Measurements from ENCODE around the gene GALNT18. TPM values are rescaled to one million over a fixed set of nuclear protein-coding genes. Genes with fewer than 3 reads are reported as not detected.

The GALNT18 gene
- total RNA-seq, 3 donors from 2014 or later (not counting 1 experiment from before 2014, with no cell fraction given), result 0.18 to 0.42 (median 0.38) TPM

DNA sequence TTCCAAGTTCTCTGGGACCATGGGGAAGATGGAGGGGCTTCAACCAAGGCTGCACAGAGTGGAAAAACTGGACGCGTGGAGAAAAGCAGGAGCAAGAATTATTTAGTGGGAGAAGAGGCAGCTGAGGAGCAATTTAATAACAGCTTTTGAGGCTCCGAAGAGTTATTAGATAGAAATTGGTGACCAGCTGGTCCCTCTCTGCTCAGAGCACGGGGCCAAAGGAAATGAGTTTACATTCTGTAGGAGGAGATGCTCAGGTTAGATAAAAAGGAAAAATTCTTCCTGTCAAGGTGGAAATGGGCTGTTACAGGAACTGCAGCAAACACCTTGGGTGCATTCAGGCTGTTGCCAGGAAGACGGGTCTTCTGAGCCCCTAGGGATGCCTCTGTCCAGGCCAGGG, 47.0 kb upstream of the GALNT18 start:
- Mint-ChIP-seq H3K36me3 (no peaks in the 10 kb centered on the region), H3K27ac (no peak overlapping the region), H3K27me3 (ENCODE audit: low read depth in 2 of 2) (peaks cover 17 to 27% of the 10 kb centered on the region in 2 donors), H3K4me3 (no peak overlapping the region), H3K9me3 (peaks cover 0 to 3% of the 10 kb centered on the region in 2 donors), H3K4me1 (no peaks in the 10 kb centered on the region)
- ATAC-seq, result no peak
- Histone ChIP-seq H3K36me3 (ENCODE audit: control insufficient read depth, insufficient read depth, low read length) (no peaks in the 10 kb centered on the region), H3K9me3 (ENCODE audit: control insufficient read depth, insufficient read depth, low read length) (peaks cover 3% of the 10 kb centered on the region), H3K27ac (ENCODE audit: low read length) (no peak overlapping the region), H3K27me3 (ENCODE audit: control insufficient read depth, insufficient read depth, low read length) (peaks cover 2% of the 10 kb centered on the region), H3K4me1 (ENCODE audit: control insufficient read depth, insufficient read depth, low read length) (no peaks in the 10 kb centered on the region), H3K4me3 (ENCODE audit: low read length) (no peak overlapping the region)
- WGBS (ENCODE audit: insufficient coverage), result 60% methylated on average over 5 of the region's 5 CpGs
- DNase-seq, result no peak
- intact Hi-C loops (cut with micrococcal nuclease), result no loop called here
- TF ChIP-seq, protein P1, sequence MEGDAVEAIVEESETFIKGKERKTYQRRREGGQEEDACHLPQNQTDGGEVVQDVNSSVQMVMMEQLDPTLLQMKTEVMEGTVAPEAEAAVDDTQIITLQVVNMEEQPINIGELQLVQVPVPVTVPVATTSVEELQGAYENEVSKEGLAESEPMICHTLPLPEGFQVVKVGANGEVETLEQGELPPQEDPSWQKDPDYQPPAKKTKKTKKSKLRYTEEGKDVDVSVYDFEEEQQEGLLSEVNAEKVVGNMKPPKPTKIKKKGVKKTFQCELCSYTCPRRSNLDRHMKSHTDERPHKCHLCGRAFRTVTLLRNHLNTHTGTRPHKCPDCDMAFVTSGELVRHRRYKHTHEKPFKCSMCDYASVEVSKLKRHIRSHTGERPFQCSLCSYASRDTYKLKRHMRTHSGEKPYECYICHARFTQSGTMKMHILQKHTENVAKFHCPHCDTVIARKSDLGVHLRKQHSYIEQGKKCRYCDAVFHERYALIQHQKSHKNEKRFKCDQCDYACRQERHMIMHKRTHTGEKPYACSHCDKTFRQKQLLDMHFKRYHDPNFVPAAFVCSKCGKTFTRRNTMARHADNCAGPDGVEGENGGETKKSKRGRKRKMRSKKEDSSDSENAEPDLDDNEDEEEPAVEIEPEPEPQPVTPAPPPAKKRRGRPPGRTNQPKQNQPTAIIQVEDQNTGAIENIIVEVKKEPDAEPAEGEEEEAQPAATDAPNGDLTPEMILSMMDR (IDR thresholded peaks at IDR 0.05), result no peak

DNA sequence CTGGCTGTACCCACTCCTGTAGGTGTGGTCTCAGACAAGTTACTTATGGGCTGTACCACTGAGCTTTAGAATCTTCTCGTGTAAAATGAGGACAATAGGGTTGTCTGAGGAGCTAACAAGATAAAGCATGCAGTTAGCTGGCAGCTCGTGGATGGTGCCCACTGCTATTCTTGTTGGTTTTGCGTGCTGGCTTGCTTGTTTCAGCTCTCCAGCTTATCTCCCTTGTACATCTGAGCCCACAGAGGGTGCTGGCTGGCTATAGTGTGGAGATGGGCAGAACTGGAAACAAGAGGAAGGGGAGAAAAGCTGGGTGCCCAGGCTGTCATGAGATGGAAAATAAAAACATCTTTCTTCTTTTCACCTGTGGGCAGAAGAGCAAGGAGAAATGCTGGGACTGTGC, 46.5 kb upstream of the GALNT18 start:
- TF ChIP-seq, protein P1 (IDR thresholded peaks at IDR 0.05), result no peak
- no peaks in the 10 kb centered on the region for H3K36me3 ChIP-seq (ENCODE audit: control insufficient read depth, insufficient read depth, low read length)
- Mint-ChIP-seq H3K27ac (no peak overlapping the region), H3K4me1 (no peaks in the 10 kb centered on the region), H3K36me3 (no peaks in the 10 kb centered on the region), H3K27me3 (ENCODE audit: low read depth in 2 of 2) (peaks cover 17 to 28% of the 10 kb centered on the region in 2 donors), H3K9me3 (peaks cover 0 to 3% of the 10 kb centered on the region in 2 donors), H3K4me3 (no peak overlapping the region)
- H3K27me3 ChIP-seq (ENCODE audit: control insufficient read depth, insufficient read depth, low read length), result peaks cover 2% of the 10 kb centered on the region
- intact Hi-C loops (cut with micrococcal nuclease), result no loop called here
- H3K4me3 ChIP-seq (ENCODE audit: low read length), result no peak overlapping the region
- H3K4me1 ChIP-seq (ENCODE audit: control insufficient read depth, insufficient read depth, low read length), result no peaks in the 10 kb centered on the region
- H3K27ac ChIP-seq (ENCODE audit: low read length), result no peak overlapping the region
- DNase-seq (no peak), ATAC-seq (no peak)
- WGBS (ENCODE audit: insufficient coverage), result 10% methylated on average over 3 of the region's 3 CpGs
- peaks cover 3% of the 10 kb centered on the region for H3K9me3 ChIP-seq (ENCODE audit: control insufficient read depth, insufficient read depth, low read length)

DNA sequence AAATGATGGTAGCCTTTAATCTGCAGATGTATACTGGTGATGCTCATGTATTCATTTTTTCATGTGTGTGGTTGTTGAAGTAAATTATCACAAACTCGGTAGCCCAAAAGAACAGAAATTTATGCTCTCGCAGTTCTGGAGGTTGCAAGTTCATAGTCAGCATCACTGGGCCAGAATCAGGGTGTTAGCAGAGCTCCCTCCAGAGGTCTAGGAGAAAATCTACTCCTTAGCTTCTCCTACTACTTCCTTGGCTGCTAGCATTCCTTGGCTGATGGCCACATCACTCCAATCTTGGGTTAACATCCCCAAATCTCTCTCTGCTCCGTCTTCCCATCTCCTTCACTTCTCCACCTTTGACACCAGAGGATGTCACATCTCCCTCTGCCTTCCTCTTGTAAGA, 45.3 kb upstream of the GALNT18 start:
- TF ChIP-seq, protein P1 (IDR thresholded peaks at IDR 0.05), result no peak
- Mint-ChIP-seq H3K36me3 (no peaks in the 10 kb centered on the region), H3K9me3 (peaks cover 0 to 3% of the 10 kb centered on the region in 2 donors), H3K4me3 (no peak overlapping the region), H3K27me3 (ENCODE audit: low read depth in 2 of 2) (peaks cover 17 to 28% of the 10 kb centered on the region in 2 donors), H3K27ac (no peak overlapping the region), H3K4me1 (no peaks in the 10 kb centered on the region)
- 83% methylated on average over 3 of the region's 3 CpGs for WGBS (ENCODE audit: insufficient coverage)
- Histone ChIP-seq H3K4me3 (ENCODE audit: low read length) (no peak overlapping the region), H3K9me3 (ENCODE audit: control insufficient read depth, insufficient read depth, low read length) (peaks cover 3% of the 10 kb centered on the region), H3K36me3 (ENCODE audit: control insufficient read depth, insufficient read depth, low read length) (no peaks in the 10 kb centered on the region), H3K4me1 (ENCODE audit: control insufficient read depth, insufficient read depth, low read length) (no peaks in the 10 kb centered on the region), H3K27ac (ENCODE audit: low read length) (no peak overlapping the region), H3K27me3 (ENCODE audit: control insufficient read depth, insufficient read depth, low read length) (peaks cover 2% of the 10 kb centered on the region)
- no peak for DNase-seq
- intact Hi-C loops (cut with micrococcal nuclease), result no loop called here
- ATAC-seq, result no peak

DNA sequence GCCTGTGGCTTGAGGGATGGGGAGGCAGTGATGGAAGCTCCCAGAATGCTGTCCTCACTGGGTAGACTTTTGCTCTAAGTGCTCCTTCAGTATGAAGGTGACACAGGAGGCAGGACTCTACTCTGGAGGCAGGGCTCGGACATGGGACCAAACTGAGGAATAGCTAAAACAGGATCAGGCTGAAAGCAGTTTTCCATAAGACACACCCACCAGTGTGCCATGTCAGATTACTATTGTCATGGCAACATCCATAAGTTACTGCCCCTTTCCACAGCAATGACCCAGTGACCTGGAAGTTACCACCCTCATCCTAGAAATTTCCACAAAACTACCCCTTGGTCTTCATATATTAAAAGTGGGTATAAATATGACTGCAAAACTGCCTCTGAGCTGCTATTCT, 43.6 kb upstream of the GALNT18 start:
- Mint-ChIP-seq H3K9me3 (peaks cover 0 to 3% of the 10 kb centered on the region in 2 donors), H3K27me3 (ENCODE audit: low read depth in 2 of 2) (peaks cover 17 to 28% of the 10 kb centered on the region in 2 donors), H3K4me3 (no peak overlapping the region), H3K4me1 (no peaks in the 10 kb centered on the region), H3K36me3 (no peaks in the 10 kb centered on the region), H3K27ac (no peak overlapping the region)
- Histone ChIP-seq H3K4me1 (ENCODE audit: control insufficient read depth, insufficient read depth, low read length) (no peaks in the 10 kb centered on the region), H3K27ac (ENCODE audit: low read length) (no peak overlapping the region), H3K27me3 (ENCODE audit: control insufficient read depth, insufficient read depth, low read length) (peaks cover 2% of the 10 kb centered on the region), H3K36me3 (ENCODE audit: control insufficient read depth, insufficient read depth, low read length) (no peaks in the 10 kb centered on the region), H3K4me3 (ENCODE audit: low read length) (no peak overlapping the region), H3K9me3 (ENCODE audit: control insufficient read depth, insufficient read depth, low read length) (peaks cover 3% of the 10 kb centered on the region)
- intact Hi-C loops (cut with micrococcal nuclease), result no loop called here
- ATAC-seq (no peak), DNase-seq (no peak)
- TF ChIP-seq, protein P1 (IDR thresholded peaks at IDR 0.05), result no peak
- WGBS (ENCODE audit: insufficient coverage), result 100% methylated on average over 1 of the region's 1 CpG

Measured in natural killer cell (primary cell).